Endothelial cell of umbilical vein (primary cell): ENCODE measurements around the gene GDI2. TPM values are rescaled to one million over a fixed set of nuclear protein-coding genes. Genes with fewer than 3 reads are reported as not detected.

Source experiments
- BruUV-seq: library from RNA; stranded (reverse); fragments of 400-500 nt; replicated peaks from 2 replicates; lab custom pipeline; 2021; lab: Mats Ljungman, UMichigan
- CTCF ChIA-PET: fragments of 300-600, 350-600 bp; sonication (Branson Sonifier 250); formaldehyde crosslinking; loops from one replicate; lab custom pipeline; 2021; ENCODE audit warnings: antibody characterized with exemption, inconsistent platforms; lab: Charles Lee
- POLR2A ChIA-PET: fragments of 300-600, 350-600 bp; sonication (Branson Sonifier 250); formaldehyde crosslinking; loops from one replicate; lab custom pipeline; 2021; ENCODE audit warnings: antibody characterized with exemption, inconsistent platforms; lab: Charles Lee
- DNase-seq: peaks from one replicate; pipeline ENCODE4 v3.0.0-alpha.2; 2011; ENCODE audit warnings: low read depth, low spot score
- FAIRE-seq: peaks from 2 replicates; lab custom pipeline; 2011; peaks lifted over from hg19 to GRCh38; lab: Jason Lieb, UNC
- H2AFZ ChIP-seq: 2 replicates; pipeline ENCODE4 v1.6.0; 2012; ENCODE audit warnings: low read depth, low read length, control low read depth, inconsistent platforms
- H3K27ac ChIP-seq: 2 replicates; pipeline ENCODE4 v1.5.1; 2011; ENCODE audit warnings: low read depth, mild to moderate bottlenecking, control low read depth, low read length, moderate library complexity; ENCODE audit not compliant: insufficient read depth
- H3K27me3 ChIP-seq, 2 experiments: 2 replicates each; pipeline versions ENCODE4 v1.6.0 to v1.6.1; 2011; ENCODE audit warnings: low read length in 2 of 2, mixed read lengths in 1 of 2; ENCODE audit not compliant: control insufficient read depth in 2 of 2, insufficient read depth in 2 of 2
- H3K36me3 ChIP-seq, 2 experiments: 2 replicates in 1 of 2; 3 replicates in 1 of 2; pipeline ENCODE4 v1.5.1; 2011; ENCODE audit warnings: low read length in 2 of 2, mild to moderate bottlenecking in 1 of 2, moderate library complexity in 1 of 2; ENCODE audit not compliant: control insufficient read depth in 2 of 2, insufficient read depth in 2 of 2; ENCODE audit errors: extremely low read depth in 1 of 2
- H3K4me1 ChIP-seq: 3 replicates; pipeline ENCODE4 v1.5.1; 2011; ENCODE audit warnings: mild to moderate bottlenecking, low read length; ENCODE audit not compliant: control insufficient read depth, insufficient read depth; ENCODE audit errors: extremely low read depth
- H3K4me2 ChIP-seq: 2 replicates; pipeline ENCODE4 v1.6.1; 2011; ENCODE audit warnings: low read length, control low read depth, mixed read lengths; ENCODE audit not compliant: insufficient read depth
- H3K4me3 ChIP-seq, 3 experiments: fragments of 200-600 bp in 1 of 3; sonication (generic), shearing (Covaris generic) in 1 of 3; replicated peaks in 1 of 3; 2 replicates each; pipeline ENCODE4 v1.5.1; 2011 to 2016; ENCODE audit warnings: control low read depth in 3 of 3, low read length in 3 of 3, mild to moderate bottlenecking in 2 of 3, inconsistent platforms in 1 of 3, low read depth in 1 of 3, moderate library complexity in 1 of 3; ENCODE audit not compliant: insufficient read depth in 1 of 3
- H3K79me2 ChIP-seq: 2 replicates; pipeline ENCODE4 v1.6.0; 2012; ENCODE audit warnings: low read length, inconsistent platforms; ENCODE audit not compliant: control insufficient read depth, insufficient read depth
- H3K9ac ChIP-seq: replicated peaks from 2 replicates; pipeline ENCODE3; 2011; ENCODE audit warnings: low read length, control low read depth; ENCODE audit not compliant: insufficient read depth; ENCODE audit errors: extremely low read depth
- H3K9me1 ChIP-seq: replicated peaks from 3 replicates; pipeline ENCODE4 v1.6.0; 2011; ENCODE audit warnings: mild to moderate bottlenecking, low read length; ENCODE audit not compliant: control insufficient read depth, insufficient read depth; ENCODE audit errors: extremely low read depth
- H3K9me3 ChIP-seq: replicated peaks from 2 replicates; pipeline ENCODE4 v1.5.1; 2012; ENCODE audit warnings: low read length, inconsistent platforms; ENCODE audit not compliant: control insufficient read depth, insufficient read depth
- H4K20me1 ChIP-seq: replicated peaks from 2 replicates; pipeline ENCODE3; 2011; ENCODE audit warnings: mild to moderate bottlenecking, low read length; ENCODE audit not compliant: control insufficient read depth, insufficient read depth; ENCODE audit errors: extremely low read depth
- CTCF ChIP-seq, 2 donors: IDR thresholded peaks; 1 replicate in 1 of 2; 2 replicates in 1 of 2; pipeline ENCODE4 v1.5.1; 2011; ENCODE audit warnings: low read length in 2 of 2, mild to moderate bottlenecking in 2 of 2, moderate library complexity in 2 of 2, control low read depth in 1 of 2, inconsistent platforms in 1 of 2, low read depth in 1 of 2; ENCODE audit not compliant: insufficient read depth in 1 of 2; ENCODE audit errors: extremely low read depth in 1 of 2
- FOS ChIP-seq: IDR thresholded peaks from 2 replicates; pipeline ENCODE4 v1.6.1; 2011; ENCODE audit warnings: mild to moderate bottlenecking, low read length, moderate library complexity, borderline replicate concordance; ENCODE audit not compliant: insufficient read depth
- GATA2 ChIP-seq: IDR thresholded peaks from 2 replicates; pipeline ENCODE4 v1.7.0; 2011; ENCODE audit warnings: low read depth, mild to moderate bottlenecking, moderate library complexity, mixed read lengths, low read length; ENCODE audit not compliant: insufficient read length, insufficient read depth
- JUN ChIP-seq: IDR thresholded peaks from 2 replicates; pipeline ENCODE4 v1.6.1; 2011; ENCODE audit warnings: borderline replicate concordance, low read depth; ENCODE audit not compliant: insufficient read length, insufficient read depth
- MAX ChIP-seq: IDR thresholded peaks from 2 replicates; pipeline ENCODE4 v1.6.1; 2011; ENCODE audit not compliant: insufficient read depth, insufficient read length
- MYC ChIP-seq: IDR thresholded peaks from one replicate; pipeline ENCODE4 v1.6.1; 2011; ENCODE audit warnings: mild to moderate bottlenecking, low read depth, low read length
- POLR2A ChIP-seq: IDR thresholded peaks from 2 replicates; pipeline ENCODE4 v1.6.1; 2012; ENCODE audit warnings: low read depth, mild to moderate bottlenecking, control low read depth, low read length
- dilution Hi-C: fragments of 300-500 bp; cut with MboI; formaldehyde crosslinking; loops from one replicate; pipeline ENCODE4 v1.15.0; 2019; ENCODE audit warnings: low sequenced_read_pairs; ENCODE audit not compliant: extremely low pct_ligation_motif_present
- intact Hi-C: fragments of 100-400 bp; cut with micrococcal nuclease; formaldehyde crosslinking; loops from one replicate; pipeline ENCODE4 v1.10.0; 2022
- polyA plus RNA-seq, 4 experiments: library from polyadenylated mRNA; depleted of rRNA in 3 of 4; stranded (reverse) in 3 of 4; unstranded in 1 of 4; fragments of >200 nt; gene quantifications; 2 replicates each; pipeline versions ENCODE4 v1.2.1 to v1.2.3, GENCODE V29; 2011 to 2012; ENCODE audit warnings: missing spikeins in 1 of 4
- total RNA-seq: library from RNA; stranded (reverse); gene quantifications from 2 replicates; pipeline ENCODE4 v1.2.3, GENCODE V29; 2021

Gene GDI2
- total and polyA plus RNA-seq, 2 donors (not counting 3 experiments of a cell fraction or from before 2014, with no cell fraction given) = 154 to 307 TPM

GRCh38 chr10:5860066-5860465, 46.8 kb upstream of the GDI2 start:
- Histone ChIP-seq H3K27me3 (no peaks in the 10 kb centered on the region), H2AFZ (no peak overlapping the region), H4K20me1 (no peaks in the 10 kb centered on the region), H3K79me2 (no peaks in the 10 kb centered on the region), H3K9ac (no peak overlapping the region), H3K4me1 (peaks cover 8% of the 10 kb centered on the region), H3K27ac (no peak overlapping the region), H3K4me3 (no peak overlapping the region), H3K9me3 (no peaks in the 10 kb centered on the region), H3K4me2 (no peak overlapping the region), H3K36me3 (no peaks in the 10 kb centered on the region), H3K9me1 (no peaks in the 10 kb centered on the region)
- CTCF ChIA-PET = interaction anchor here (0.9 kb wide), 1 partner anchor 14 kb away, joined by 3 read pairs; no protein-coding TSS in a partner anchor
- TF ChIP-seq MYC = no peak
- no peak for TF ChIP-seq FOS
- no peak for TF ChIP-seq POLR2A
- TF ChIP-seq MAX = no peak
- TF ChIP-seq CTCF (IDR thresholded peaks at IDR 0.05; ENCODE audit: extremely low read depth in 1 of 2, insufficient read depth in 1 of 2, low read depth in 1 of 2, low read length in 2 of 2) = no peak
- no peak for TF ChIP-seq JUN
- no peak for TF ChIP-seq GATA2
- BruUV-seq = no TSS peak
- intact Hi-C loops = no loop called here
- DNase-seq (no peak), FAIRE-seq (no peak)
- POLR2A ChIA-PET = no interaction called here
- dilution Hi-C loops = no loop called here
